Loucy (cell line): ENCODE results near the gene PTCH1.

Experiments used
- H2AFZ ChIP-seq: fragments of 200-600 bp; sonication (generic); 2 replicates; pipeline ENCODE4 v1.6.0; 2016; ENCODE audit warnings: antibody characterized with exemption, mild to moderate bottlenecking, low read length, moderate library complexity
- H3F3A ChIP-seq: fragments of 200-600 bp; 2 replicates; pipeline ENCODE4 v1.6.0; 2016; ENCODE audit warnings: antibody characterized with exemption, low read depth, mild to moderate bottlenecking
- H3K27me3 ChIP-seq: fragments of 200-600 bp; sonication (generic); 2 replicates; pipeline ENCODE4 v1.6.1; 2014; ENCODE audit warnings: low read length, mild to moderate bottlenecking; ENCODE audit not compliant: insufficient read depth, poor library complexity, severe bottlenecking
- H3K36me3 ChIP-seq: fragments of 200-600 bp; sonication (generic); 2 replicates; pipeline ENCODE4 v1.6.1; 2016; ENCODE audit warnings: low read length; ENCODE audit not compliant: insufficient read depth
- H3K4me1 ChIP-seq: fragments of 200-600 bp; sonication (generic); 2 replicates; pipeline ENCODE4 v1.5.1; 2014; ENCODE audit warnings: low read length, mild to moderate bottlenecking; ENCODE audit not compliant: insufficient read depth, poor library complexity, severe bottlenecking
- H3K4me2 ChIP-seq: fragments of 200-600 bp; sonication (generic); 2 replicates; pipeline ENCODE4 v1.6.0; 2014; ENCODE audit warnings: antibody characterized with exemption, low read length, low read depth, mild to moderate bottlenecking; ENCODE audit not compliant: poor library complexity, severe bottlenecking
- H3K4me3 ChIP-seq: fragments of 200-600 bp; sonication (generic); 2 replicates; pipeline ENCODE4 v1.5.1; 2014; ENCODE audit warnings: low read length, mild to moderate bottlenecking, mixed read lengths; ENCODE audit not compliant: poor library complexity, severe bottlenecking
- H3K79me2 ChIP-seq: fragments of 200-600 bp; sonication (generic); 2 replicates; pipeline ENCODE4 v1.6.1; 2014; ENCODE audit warnings: low read length; ENCODE audit not compliant: insufficient read depth
- H3K9ac ChIP-seq: fragments of 200-600 bp; sonication (generic); 2 replicates; pipeline ENCODE4 v1.6.0; 2014; ENCODE audit warnings: mild to moderate bottlenecking, low read depth, low read length, moderate library complexity; ENCODE audit not compliant: poor library complexity, severe bottlenecking
- H3K9me2 ChIP-seq: fragments of 200-600 bp; sonication (generic); replicated peaks from 2 replicates; pipeline ENCODE4 v1.6.1; 2016; ENCODE audit warnings: low read depth, low read length, mixed read lengths
- H3K9me3 ChIP-seq: fragments of 200-600 bp; sonication (generic); 2 replicates; pipeline ENCODE4 v1.6.1; 2014; ENCODE audit warnings: mild to moderate bottlenecking, antibody characterized with exemption, low read length, low read depth; ENCODE audit not compliant: insufficient read depth
- H4K20me1 ChIP-seq: fragments of 200-600 bp; sonication (generic); 2 replicates; pipeline ENCODE4 v1.6.0; 2014; ENCODE audit warnings: antibody characterized with exemption, low read length, mild to moderate bottlenecking; ENCODE audit not compliant: insufficient read depth, poor library complexity, severe bottlenecking
- EZH2phosphoT487 ChIP-seq: fragments of 200-600 bp; IDR thresholded peaks from 2 replicates; pipeline ENCODE4 v1.6.1; 2018; ENCODE audit warnings: antibody characterized with exemption, mild to moderate bottlenecking, moderate library complexity, borderline replicate concordance
- TF ChIP-seq, protein P1 (sequence below): fragments of 200-600 bp; sonication (generic); conservative IDR thresholded peaks from 2 replicates; pipeline ENCODE4 v1.5.1; 2014; ENCODE audit warnings: mild to moderate bottlenecking, antibody characterized with exemption, low read length

The PTCH1 gene

DNA sequence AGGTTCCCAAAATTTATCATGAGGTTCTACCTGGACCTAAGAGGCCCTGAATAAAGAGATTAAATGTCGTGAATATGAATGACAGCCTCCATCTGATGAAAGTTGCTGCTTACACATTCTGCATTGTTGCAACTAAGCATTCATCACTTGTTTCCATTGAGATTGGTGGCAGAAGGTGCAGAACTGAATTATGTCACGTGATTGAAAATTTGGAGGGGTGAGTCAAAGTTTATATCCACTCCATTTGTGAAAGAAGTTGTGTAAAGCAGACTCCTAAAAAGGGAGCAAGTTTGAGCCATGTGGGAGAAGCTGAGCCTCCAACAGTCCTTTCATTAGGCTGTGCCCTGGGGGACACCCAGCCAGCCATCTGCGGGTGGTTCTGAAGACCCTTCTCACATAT lies 4.9 kb upstream of the PTCH1 start:
- no peaks in the 10 kb centered on the region for H3K9me2 ChIP-seq
- no peak overlapping the region for H2AFZ ChIP-seq
- no peaks in the 10 kb centered on the region for H3K36me3 ChIP-seq
- H3K79me2 ChIP-seq: no peaks in the 10 kb centered on the region
- H4K20me1 ChIP-seq: no peaks in the 10 kb centered on the region
- H3K27me3 ChIP-seq: no peaks in the 10 kb centered on the region
- H3F3A ChIP-seq: no peaks in the 10 kb centered on the region
- H3K4me3 ChIP-seq: no peak overlapping the region
- TF ChIP-seq EZH2phosphoT487: no peak
- TF ChIP-seq, protein P1, sequence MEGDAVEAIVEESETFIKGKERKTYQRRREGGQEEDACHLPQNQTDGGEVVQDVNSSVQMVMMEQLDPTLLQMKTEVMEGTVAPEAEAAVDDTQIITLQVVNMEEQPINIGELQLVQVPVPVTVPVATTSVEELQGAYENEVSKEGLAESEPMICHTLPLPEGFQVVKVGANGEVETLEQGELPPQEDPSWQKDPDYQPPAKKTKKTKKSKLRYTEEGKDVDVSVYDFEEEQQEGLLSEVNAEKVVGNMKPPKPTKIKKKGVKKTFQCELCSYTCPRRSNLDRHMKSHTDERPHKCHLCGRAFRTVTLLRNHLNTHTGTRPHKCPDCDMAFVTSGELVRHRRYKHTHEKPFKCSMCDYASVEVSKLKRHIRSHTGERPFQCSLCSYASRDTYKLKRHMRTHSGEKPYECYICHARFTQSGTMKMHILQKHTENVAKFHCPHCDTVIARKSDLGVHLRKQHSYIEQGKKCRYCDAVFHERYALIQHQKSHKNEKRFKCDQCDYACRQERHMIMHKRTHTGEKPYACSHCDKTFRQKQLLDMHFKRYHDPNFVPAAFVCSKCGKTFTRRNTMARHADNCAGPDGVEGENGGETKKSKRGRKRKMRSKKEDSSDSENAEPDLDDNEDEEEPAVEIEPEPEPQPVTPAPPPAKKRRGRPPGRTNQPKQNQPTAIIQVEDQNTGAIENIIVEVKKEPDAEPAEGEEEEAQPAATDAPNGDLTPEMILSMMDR: no peak
- no peaks in the 10 kb centered on the region; the same call in 1 of the 2 replicates for H3K9me3 ChIP-seq
- H3K4me2 ChIP-seq: no peak overlapping the region
- H3K9ac ChIP-seq: no peak overlapping the region
- no peaks in the 10 kb centered on the region for H3K4me1 ChIP-seq

DNA sequence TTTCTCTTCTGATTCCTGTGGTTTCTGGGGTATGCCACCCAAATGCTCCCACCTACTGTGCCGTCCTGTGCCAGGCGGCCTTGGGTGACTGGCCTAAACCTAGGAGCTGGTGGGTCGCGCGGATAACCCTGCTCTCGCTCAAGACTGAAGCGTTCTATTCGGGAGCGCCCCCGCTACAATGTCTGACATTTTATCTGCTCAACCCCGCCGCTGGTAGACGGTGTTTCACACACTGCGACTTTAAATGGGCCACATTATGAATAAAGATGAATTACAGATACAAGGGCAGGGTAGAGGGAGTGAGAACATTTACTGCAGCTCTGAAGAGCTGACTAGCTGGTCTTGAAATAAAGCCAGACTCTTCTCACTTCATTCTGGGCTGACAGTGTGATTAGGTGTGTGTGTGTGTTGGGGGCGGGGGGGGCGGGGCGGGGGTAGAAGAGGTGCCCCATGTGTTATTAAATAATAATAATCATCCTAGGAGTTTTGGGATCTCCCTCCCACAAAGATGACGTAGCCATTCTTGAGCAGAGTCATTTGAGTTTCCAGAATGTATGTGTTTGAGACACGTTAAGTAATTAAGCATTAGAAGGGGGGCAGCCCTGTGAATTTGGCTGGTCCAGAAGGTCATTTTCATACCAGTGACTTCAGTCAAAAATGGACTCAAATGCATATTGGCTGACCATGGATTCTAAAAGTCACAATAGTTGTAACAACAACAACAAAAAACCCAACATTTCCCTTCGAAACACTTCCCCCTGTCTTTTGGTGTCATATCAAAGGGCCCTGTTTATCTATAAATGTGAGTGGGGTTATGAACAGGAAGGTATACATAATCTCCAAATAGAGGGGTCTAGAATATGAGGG lies 1.0 kb upstream of the PTCH1 start:
- H3K4me2 ChIP-seq: no peak overlapping the region
- H2AFZ ChIP-seq: no peak overlapping the region
- no peaks in the 10 kb centered on the region for H3K9me2 ChIP-seq
- no peak overlapping the region for H3K9ac ChIP-seq
- H3K9me3 ChIP-seq: no peaks in the 10 kb centered on the region; the same call in 1 of the 2 replicates
- H3K4me3 ChIP-seq: no peak overlapping the region
- H3K27me3 ChIP-seq: no peaks in the 10 kb centered on the region
- H3K36me3 ChIP-seq: no peaks in the 10 kb centered on the region
- no peak for TF ChIP-seq EZH2phosphoT487
- TF ChIP-seq, protein P1: no peak
- no peaks in the 10 kb centered on the region for H3K79me2 ChIP-seq
- no peaks in the 10 kb centered on the region for H3K4me1 ChIP-seq
- no peaks in the 10 kb centered on the region for H4K20me1 ChIP-seq
- H3F3A ChIP-seq: no peaks in the 10 kb centered on the region

GRCh38 chr9:95516221-95516733 lies 494 bp downstream of the PTCH1 start:
- H3K4me1 ChIP-seq: no peaks in the 10 kb centered on the region

More at GRCh38 chr9:95516221-95516733, 494 bp downstream of the PTCH1 start:
- no peaks in the 10 kb centered on the region for H3K36me3 ChIP-seq
- no peaks in the 10 kb centered on the region for H3K79me2 ChIP-seq
- H3K9me2 ChIP-seq: no peaks in the 10 kb centered on the region
- H2AFZ ChIP-seq: no peak overlapping the region
- H3K9me3 ChIP-seq: no peaks in the 10 kb centered on the region; the same call in 1 of the 2 replicates
- TF ChIP-seq, protein P1: no peak
- TF ChIP-seq EZH2phosphoT487: no peak
- no peaks in the 10 kb centered on the region for H3F3A ChIP-seq
- no peak overlapping the region for H3K4me3 ChIP-seq
- no peak overlapping the region for H3K4me2 ChIP-seq
- no peaks in the 10 kb centered on the region for H4K20me1 ChIP-seq
- H3K27me3 ChIP-seq: no peaks in the 10 kb centered on the region
- no peak overlapping the region for H3K9ac ChIP-seq
